GM18502 (cell line): Measurements from ENCODE around the gene SLC16A1.
"Not testable (repeated sequence)": the region's sequence is repeated elsewhere in the genome, so short reads cannot be mapped to it uniquely, and the experiment has no call there.

Source experiments
- ATAC-seq: cut with Tn5 transposase; IDR thresholded peaks from one replicate; pipeline ENCODE4 v1.9.1; 2021; ENCODE audit warnings: mild to moderate bottlenecking; ENCODE audit not compliant: unreplicated experiment, poor library complexity

The SLC16A1 gene

GRCh38 chr1:112955773-112956543 is at the start of gene SLC16A1:
Gene SLC16A1 (minus strand): TSS chr1:112956196. CDS start chr1:112929308, 26,888 bp downstream.
- peak; percentile 70 for ATAC-seq

- ATAC-seq: no peak
Observed at GRCh38 chr1:113003751-113004690, 48.0 kb upstream of the SLC16A1 start.

GRCh38 chr1:113002297-113002696 is 46.3 kb upstream of the SLC16A1 start:
- no peak for ATAC-seq

GRCh38 chr1:112998592-112999235 is 42.7 kb upstream of the SLC16A1 start:
- no peak for ATAC-seq

GRCh38 chr1:112997781-112998180 is 41.8 kb upstream of the SLC16A1 start:
- ATAC-seq: no peak

- no peak for ATAC-seq
Observed at GRCh38 chr1:112995890-112996289, 39.9 kb upstream of the SLC16A1 start.

- ATAC-seq: not testable (repeated sequence)
Observed at GRCh38 chr1:112995021-112995420, 39.0 kb upstream of the SLC16A1 start.

- ATAC-seq: no peak
Observed at GRCh38 chr1:112992780-112993179, 36.8 kb upstream of the SLC16A1 start.

- ATAC-seq: no peak
Observed at GRCh38 chr1:112991402-112992120, 35.6 kb upstream of the SLC16A1 start.

- ATAC-seq: no peak
Observed at GRCh38 chr1:112990271-112990670, 34.3 kb upstream of the SLC16A1 start.

- no peak for ATAC-seq
Observed at GRCh38 chr1:112988367-112988766, 32.4 kb upstream of the SLC16A1 start.

GRCh38 chr1:112985123-112985522 is 29.1 kb upstream of the SLC16A1 start:
- ATAC-seq: no peak

GRCh38 chr1:112983537-112984131 is 27.6 kb upstream of the SLC16A1 start:
- ATAC-seq: no peak

GRCh38 chr1:112982853-112983536 is 27.0 kb upstream of the SLC16A1 start:
- ATAC-seq: no peak

GRCh38 chr1:112982328-112982727 is 26.3 kb upstream of the SLC16A1 start:
- no peak for ATAC-seq

- not testable (repeated sequence) for ATAC-seq
Observed at GRCh38 chr1:112981834-112982233, 25.8 kb upstream of the SLC16A1 start.

GRCh38 chr1:112981426-112981825 is 25.4 kb upstream of the SLC16A1 start:
- no peak for ATAC-seq

GRCh38 chr1:112975336-112975735 is 19.3 kb upstream of the SLC16A1 start:
- ATAC-seq: no peak

GRCh38 chr1:112974646-112975045 is 18.6 kb upstream of the SLC16A1 start:
- ATAC-seq: no peak
